Esophagus muscularis mucosa (tissue), 4 donors: Measurements from ENCODE around the gene LSM10. TPM values are rescaled to one million over a fixed set of nuclear protein-coding genes. Genes with fewer than 3 reads are reported as not detected.

ENCODE experiments used
- DNase-seq: peaks from one replicate; pipeline ENCODE4 v3.0.0-alpha.2; 2017; ENCODE audit errors: extremely low spot score
- H3K27ac ChIP-seq, 4 donors: fragments of 200-600 bp; sonication (generic); replicated peaks in 1 of 4; 1 replicate in 3 of 4; 2 replicates in 1 of 4; pipeline ENCODE4 v1.5.1; 2016 to 2019; ENCODE audit warnings: mild to moderate bottlenecking in 1 of 4
- H3K27me3 ChIP-seq, 4 donors: fragments of 200-600 bp; sonication (generic); one replicate each; pipeline versions ENCODE4 v1.5.1 to v1.6.0; 2016 to 2019
- H3K36me3 ChIP-seq, 4 donors: fragments of 200-600 bp; sonication (generic); one replicate each; pipeline ENCODE4 v1.5.1; 2016 to 2019
- H3K4me1 ChIP-seq, 4 donors: fragments of 200-600 bp; sonication (generic); one replicate each; pipeline ENCODE4 v1.5.1; 2016 to 2019
- H3K4me3 ChIP-seq, 4 donors: fragments of 200-600 bp; sonication (generic); 1 replicate in 2 of 4; 2 replicates in 2 of 4; pipeline ENCODE4 v1.5.1; 2016 to 2019; ENCODE audit warnings: mild to moderate bottlenecking in 4 of 4, moderate library complexity in 1 of 4
- H3K9me3 ChIP-seq, 4 donors: fragments of 200-600 bp; sonication (generic); 1 replicate in 3 of 4; 2 replicates in 1 of 4; pipeline ENCODE4 v1.5.1; 2016 to 2019
- EP300 ChIP-seq: sonication (generic); formaldehyde crosslinking; IDR thresholded peaks from one replicate; pipeline ENCODE4 v1.6.1; 2017; ENCODE audit warnings: antibody characterized with exemption
- POLR2A ChIP-seq: fragments of 450-650 bp; IDR thresholded peaks from one replicate; pipeline ENCODE4 v1.6.1; 2017; ENCODE audit warnings: antibody characterized with exemption, moderate library complexity, mild to moderate bottlenecking, low read depth
- POLR2AphosphoS5 ChIP-seq, 2 donors: sonication (generic); formaldehyde crosslinking; IDR thresholded peaks; one replicate each; pipeline ENCODE4 v1.6.1; 2017; ENCODE audit warnings: antibody characterized with exemption in 2 of 2
- WGBS: methylation state at CpG from one replicate; pipeline ENCODE4 v1.1.5; 2018; 5-methylcytosine and 5-hydroxymethylcytosine counted together
- intact Hi-C: fragments of 100-400 bp; cut with DNase I; formaldehyde crosslinking; loops from one replicate; pipeline ENCODE4 v1.15.1; 2023
- total RNA-seq, 4 donors: library from RNA; depleted of rRNA; stranded (reverse); fragments of >200 nt; gene quantifications; one replicate each; pipeline versions ENCODE4 v1.1.0 to v1.2.1, GENCODE V29; 2016
- TF ChIP-seq, protein P1 (sequence below), 3 experiments: fragments of 200-600 bp in 2 of 3; fragments of 450-650 bp in 1 of 3; sonication (generic) in 2 of 3; IDR thresholded peaks; one replicate each; pipeline ENCODE4 v1.5.1; 2017 to 2019; ENCODE audit warnings: antibody characterized with exemption in 3 of 3, mild to moderate bottlenecking in 2 of 3, moderate library complexity in 1 of 3

Gene LSM10
- total RNA-seq, 4 donors from 2014 or later = 42.2 to 64.5 (median 59.5) TPM

DNA sequence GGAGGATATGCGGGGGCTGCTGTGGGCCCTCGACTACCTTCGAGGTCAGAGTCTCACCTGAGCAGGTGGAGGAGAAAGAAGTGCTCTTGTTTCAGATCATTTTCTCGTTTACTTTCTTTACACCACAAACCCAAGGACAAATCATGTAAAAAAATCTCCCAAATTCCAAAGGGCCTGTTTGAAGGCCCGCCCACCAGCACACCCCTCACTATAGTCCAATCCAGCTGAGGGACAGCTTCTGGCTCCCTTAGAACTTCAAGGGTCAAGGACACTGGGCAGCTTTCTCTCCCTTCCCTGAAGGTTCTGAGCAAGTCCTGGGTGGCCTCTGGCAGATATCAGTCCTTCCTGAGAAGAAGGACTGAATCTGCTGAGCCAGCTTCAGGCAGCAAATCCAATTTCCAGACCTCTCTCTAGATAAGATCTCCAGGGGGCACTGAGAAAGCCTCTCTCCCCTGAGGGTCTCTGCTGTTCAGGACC lies 17.5 kb downstream of the LSM10 start:
- H3K4me3 ChIP-seq = no peak overlapping the region
- intact Hi-C loops = loop anchor here (10.0 kb wide), 1 partner anchor 225 kb away; the partner anchor contains the start of gene MAP7D1
- no peaks in the 10 kb centered on the region for H3K27me3 ChIP-seq
- H3K4me1 ChIP-seq = peaks cover 58 to 85% (median 71%) of the 10 kb centered on the region in 4 donors
- H3K36me3 ChIP-seq = peaks cover 0 to 11% (median 0%) of the 10 kb centered on the region in 4 donors
- TF ChIP-seq POLR2AphosphoS5 (IDR thresholded peaks at IDR 0.05) (no peak), POLR2A (no peak), EP300 (no peak)
- TF ChIP-seq, protein P1, sequence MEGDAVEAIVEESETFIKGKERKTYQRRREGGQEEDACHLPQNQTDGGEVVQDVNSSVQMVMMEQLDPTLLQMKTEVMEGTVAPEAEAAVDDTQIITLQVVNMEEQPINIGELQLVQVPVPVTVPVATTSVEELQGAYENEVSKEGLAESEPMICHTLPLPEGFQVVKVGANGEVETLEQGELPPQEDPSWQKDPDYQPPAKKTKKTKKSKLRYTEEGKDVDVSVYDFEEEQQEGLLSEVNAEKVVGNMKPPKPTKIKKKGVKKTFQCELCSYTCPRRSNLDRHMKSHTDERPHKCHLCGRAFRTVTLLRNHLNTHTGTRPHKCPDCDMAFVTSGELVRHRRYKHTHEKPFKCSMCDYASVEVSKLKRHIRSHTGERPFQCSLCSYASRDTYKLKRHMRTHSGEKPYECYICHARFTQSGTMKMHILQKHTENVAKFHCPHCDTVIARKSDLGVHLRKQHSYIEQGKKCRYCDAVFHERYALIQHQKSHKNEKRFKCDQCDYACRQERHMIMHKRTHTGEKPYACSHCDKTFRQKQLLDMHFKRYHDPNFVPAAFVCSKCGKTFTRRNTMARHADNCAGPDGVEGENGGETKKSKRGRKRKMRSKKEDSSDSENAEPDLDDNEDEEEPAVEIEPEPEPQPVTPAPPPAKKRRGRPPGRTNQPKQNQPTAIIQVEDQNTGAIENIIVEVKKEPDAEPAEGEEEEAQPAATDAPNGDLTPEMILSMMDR (IDR thresholded peaks at IDR 0.05) = no peak
- 82% methylated on average over 5 of the region's 5 CpGs for WGBS
- peak overlapping the region; percentile 9 to 48 (median 26) for H3K27ac ChIP-seq
- no peaks in the 10 kb centered on the region for H3K9me3 ChIP-seq
- DNase-seq = no peak

DNA sequence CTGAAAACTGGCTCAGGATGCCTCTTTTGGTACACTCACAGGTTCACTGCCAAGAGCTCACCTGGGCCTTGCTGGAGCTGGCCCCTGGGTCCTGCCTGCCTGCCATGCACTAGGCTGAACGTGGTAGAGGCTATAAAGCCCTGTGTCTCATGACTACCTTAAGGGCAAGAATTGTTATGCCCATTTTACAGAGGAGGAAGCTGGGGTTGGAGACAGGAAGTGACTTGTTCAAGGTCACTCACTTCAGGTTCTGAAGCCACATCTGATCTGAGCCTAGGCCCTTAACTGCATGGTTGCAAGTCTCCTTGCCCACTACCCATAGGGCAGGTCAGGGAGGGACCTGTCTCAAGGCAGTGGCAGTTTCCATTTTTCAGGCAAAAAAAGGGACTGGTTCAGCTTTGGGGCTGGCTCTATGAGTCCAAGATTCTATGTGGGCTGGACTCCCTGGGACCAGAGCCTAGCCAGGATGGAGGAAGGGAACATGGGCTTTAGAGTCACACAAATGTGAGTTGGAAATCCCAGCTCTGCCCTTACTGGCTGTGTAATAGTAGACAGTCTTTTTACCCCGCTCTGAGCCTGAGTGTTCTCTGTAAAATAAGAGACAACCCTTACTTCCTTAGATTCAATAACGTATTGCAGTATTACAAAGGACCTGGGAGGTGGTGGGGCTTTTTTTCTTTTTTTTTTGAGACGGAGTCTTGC lies 19.8 kb downstream of the LSM10 start:
- 69% methylated on average over 4 of the region's 4 CpGs for WGBS
- peak overlapping the region in 2 of 4 donors; percentile 3 to 24 for H3K27ac ChIP-seq
- H3K27me3 ChIP-seq = no peaks in the 10 kb centered on the region
- no peak for DNase-seq
- intact Hi-C loops = no loop called here
- no peaks in the 10 kb centered on the region for H3K9me3 ChIP-seq
- no peak overlapping the region for H3K4me3 ChIP-seq
- peaks cover 0 to 11% (median 0%) of the 10 kb centered on the region in 4 donors for H3K36me3 ChIP-seq
- H3K4me1 ChIP-seq = peaks cover 62 to 86% (median 72%) of the 10 kb centered on the region in 4 donors
- TF ChIP-seq, protein P1 (IDR thresholded peaks at IDR 0.05) = no peak
- TF ChIP-seq POLR2AphosphoS5 (IDR thresholded peaks at IDR 0.05) (no peak), EP300 (no peak), POLR2A (no peak)

DNA sequence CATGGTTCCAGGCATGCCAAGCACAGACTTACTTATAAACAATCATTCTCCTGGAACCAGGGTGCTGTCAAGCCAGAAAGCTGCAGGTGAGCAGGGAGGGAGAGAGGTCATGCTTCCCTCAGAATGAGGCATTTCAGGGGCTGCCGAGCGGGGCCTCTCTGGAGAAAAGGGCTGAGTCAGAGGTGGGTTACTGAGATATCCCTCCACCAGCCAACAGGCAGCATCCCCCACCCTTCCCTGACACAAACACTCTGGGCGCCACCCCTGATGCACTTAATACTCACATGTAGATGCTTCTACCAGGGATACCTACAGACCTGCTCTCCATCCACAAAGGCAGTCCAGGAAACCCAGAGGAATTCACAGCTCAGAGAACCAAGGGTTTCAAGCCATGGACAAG lies 25.1 kb downstream of the LSM10 start:
- no peak for DNase-seq
- H3K27ac ChIP-seq = peak overlapping the region; percentile 82 to 88 (median 86)
- intact Hi-C loops = no loop called here
- H3K36me3 ChIP-seq = peaks cover 0 to 10% (median 3%) of the 10 kb centered on the region in 4 donors
- peaks cover 65 to 86% (median 72%) of the 10 kb centered on the region in 4 donors for H3K4me1 ChIP-seq
- TF ChIP-seq POLR2A (no peak), POLR2AphosphoS5 (IDR thresholded peaks at IDR 0.05) (no peak), EP300 (no peak)
- TF ChIP-seq, protein P1 (IDR thresholded peaks at IDR 0.05) = no peak
- no peaks in the 10 kb centered on the region for H3K27me3 ChIP-seq
- 55% methylated on average over 2 of the region's 3 CpGs for WGBS
- H3K9me3 ChIP-seq = no peaks in the 10 kb centered on the region
- H3K4me3 ChIP-seq = no peak overlapping the region

DNA sequence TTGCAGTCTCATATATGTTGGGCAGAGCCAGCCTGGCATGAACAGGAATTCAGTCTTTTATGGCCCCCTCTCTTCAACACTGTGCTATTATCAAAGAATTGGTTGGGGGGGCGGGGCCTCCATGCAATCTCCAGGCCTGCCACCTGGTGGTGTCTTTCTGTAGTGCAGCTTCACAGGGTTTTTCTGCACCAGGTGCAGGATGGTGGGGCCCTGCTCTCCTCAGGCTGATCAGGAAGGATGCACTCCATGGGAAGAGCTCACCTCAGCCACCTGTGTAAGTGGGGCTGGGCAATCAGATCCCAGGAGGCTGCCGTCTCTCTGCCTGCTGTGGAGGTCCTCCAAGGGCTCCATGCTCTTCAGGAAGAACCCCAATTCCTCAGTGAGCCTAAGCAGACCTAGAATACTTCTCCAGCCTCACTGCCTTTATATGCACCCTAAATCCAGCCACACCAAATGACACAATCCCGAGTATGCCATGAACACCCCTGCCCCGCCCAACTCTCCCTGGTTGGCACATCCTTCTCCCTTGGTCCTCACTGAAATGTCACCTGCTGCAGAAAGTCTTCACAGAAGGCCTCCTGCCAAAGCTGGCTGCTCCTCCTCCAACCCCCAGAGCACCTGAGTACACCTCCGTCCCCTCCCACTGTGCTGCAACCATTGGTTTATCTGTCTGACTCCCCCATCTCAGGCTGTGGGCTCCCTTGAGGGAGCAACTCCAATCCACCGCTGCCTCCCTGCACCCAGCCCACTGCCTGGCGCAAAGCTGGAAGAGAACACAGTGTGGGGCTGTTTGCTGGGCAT lies 28.4 kb downstream of the LSM10 start:
- intact Hi-C loops = loop anchor here (2.0 kb wide), 1 partner anchor 52 kb away; no protein-coding TSS in a partner anchor

More for the DNA sequence above, 28.4 kb downstream of the LSM10 start:
- Histone ChIP-seq H3K27me3 (no peaks in the 10 kb centered on the region), H3K4me1 (peaks cover 63 to 80% (median 72%) of the 10 kb centered on the region in 4 donors), H3K4me3 (no peak overlapping the region), H3K9me3 (no peaks in the 10 kb centered on the region), H3K27ac (no peak overlapping the region), H3K36me3 (peaks cover 0 to 16% (median 13%) of the 10 kb centered on the region in 4 donors)
- WGBS = 67% methylated on average over 7 of the region's 7 CpGs
- DNase-seq = peak; percentile 96
- TF ChIP-seq EP300 = no peak
- TF ChIP-seq, protein P1 (IDR thresholded peaks at IDR 0.05) = peak; percentile 90 to 97 (median 92)
- TF ChIP-seq POLR2AphosphoS5 (IDR thresholded peaks at IDR 0.05) = peak in 1 of 2 donors; percentile 58
- no peak for TF ChIP-seq POLR2A
